Esophagus mucosa (tissue), 1 donor: Measurements from ENCODE around the gene ARHGAP6. TPM values are rescaled to one million over a fixed set of nuclear protein-coding genes. Genes with fewer than 3 reads are reported as not detected.
A peak's percentile ranks its signal among the peaks of the same experiment; 100 is the strongest.

Experiments
- ATAC-seq: fragments of 200-7000 bp; cut with Tn5 transposase; one replicate; pipeline ENCODE4 v1.9.1; 2020
- total RNA-seq: library from RNA; stranded (reverse); gene quantifications from one replicate; pipeline ENCODE4 v1.2.4, GENCODE V29; 2023
- donor health status: DM: yes; HTN: yes; CAD: no.

ARHGAP6 gene
- total RNA-seq, 1 donor from 2014 or later, result 0.56 TPM

- no peak for ATAC-seq
Measured at GRCh38 chrX:11461201-11462001, 204.3 kb downstream of the ARHGAP6 start.

GRCh38 chrX:11460347-11460746 is 205.4 kb downstream of the ARHGAP6 start:
- ATAC-seq, result no peak

GRCh38 chrX:11458170-11458569 is 207.6 kb downstream of the ARHGAP6 start:
- no peak for ATAC-seq

GRCh38 chrX:11451151-11451550 is 214.6 kb downstream of the ARHGAP6 start:
- no peak for ATAC-seq

DNA sequence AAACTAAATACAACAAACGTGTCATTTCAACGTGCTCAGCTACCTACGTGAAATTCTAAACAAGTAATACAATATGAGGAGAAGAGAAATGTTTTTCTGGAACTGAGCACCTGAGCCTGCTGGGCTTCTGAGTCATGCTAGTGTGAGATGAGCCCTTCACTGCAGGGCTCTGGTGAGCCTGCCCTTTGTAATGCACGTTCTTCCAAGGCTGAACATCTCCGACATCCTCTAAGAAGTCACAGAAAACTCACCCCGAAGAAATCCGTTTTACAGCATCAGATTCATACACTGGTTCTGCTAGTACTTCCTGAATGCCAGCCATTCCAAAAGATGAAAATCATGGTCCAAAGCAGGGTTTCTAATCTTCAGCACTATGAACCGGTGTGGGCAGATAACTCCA is 215.4 kb downstream of the ARHGAP6 start:
- ATAC-seq, result no peak

DNA sequence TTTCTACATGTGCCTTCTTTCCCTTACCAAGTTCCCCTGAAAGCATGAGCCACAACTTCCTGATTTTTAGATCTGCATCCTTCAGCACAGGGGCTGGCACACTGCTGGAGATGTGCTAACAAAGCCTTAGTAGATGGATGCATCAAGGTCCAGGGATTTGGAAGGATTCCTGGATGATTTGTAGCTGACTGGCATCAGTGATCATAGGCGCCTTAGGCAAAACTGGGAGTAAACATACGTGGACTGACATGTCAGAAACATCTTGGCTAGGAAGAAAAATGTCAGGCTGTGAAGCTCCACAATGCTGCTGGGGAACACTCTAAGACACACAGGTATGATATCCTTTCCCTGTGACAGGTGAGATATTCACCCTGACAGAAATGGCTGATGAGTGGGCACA is 216.1 kb downstream of the ARHGAP6 start:
- no peak for ATAC-seq

GRCh38 chrX:11447418-11447817 is 218.3 kb downstream of the ARHGAP6 start:
- ATAC-seq, result no peak

GRCh38 chrX:11446949-11447348 is 218.8 kb downstream of the ARHGAP6 start:
- ATAC-seq, result no peak

DNA sequence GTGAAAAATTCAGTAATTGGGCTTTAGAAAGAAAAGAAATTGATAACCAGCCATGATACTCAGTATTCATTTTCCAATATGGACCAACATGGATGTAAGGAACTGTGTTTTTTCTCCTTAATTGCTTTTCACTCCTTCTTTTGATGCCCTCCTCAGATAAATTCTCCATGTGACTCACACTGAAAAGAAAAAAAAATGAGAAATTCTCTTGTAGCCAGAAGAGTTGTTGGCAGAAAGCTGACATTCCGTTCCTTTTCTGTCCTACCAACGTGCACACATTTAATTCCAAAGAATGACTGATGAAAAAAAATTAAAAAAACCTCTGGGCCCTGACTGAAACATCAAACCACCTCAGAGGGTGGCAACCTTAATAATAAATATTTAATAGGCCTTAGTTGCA is 219.4 kb downstream of the ARHGAP6 start:
- no peak for ATAC-seq

GRCh38 chrX:11445540-11445939 is 220.2 kb downstream of the ARHGAP6 start:
- no peak for ATAC-seq

DNA sequence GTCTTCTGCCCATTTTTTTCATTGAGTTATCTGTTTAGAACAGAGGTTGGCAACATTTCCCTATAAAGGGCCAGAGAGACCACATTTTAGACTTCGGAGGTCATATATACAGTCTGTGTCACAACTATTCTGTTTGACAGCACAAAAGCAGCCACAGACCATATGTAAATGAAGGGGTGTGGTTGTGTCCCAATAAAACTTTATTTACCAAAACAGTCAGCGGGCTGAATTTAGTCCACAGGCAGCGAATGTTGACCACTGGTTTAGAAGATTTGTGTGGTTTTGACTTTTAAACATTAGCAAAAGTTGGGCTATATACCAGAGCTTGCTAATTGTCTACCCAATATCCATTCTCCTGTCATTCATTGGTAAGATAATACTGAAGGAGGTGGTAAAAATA is 221.7 kb downstream of the ARHGAP6 start:
- no peak for ATAC-seq

DNA sequence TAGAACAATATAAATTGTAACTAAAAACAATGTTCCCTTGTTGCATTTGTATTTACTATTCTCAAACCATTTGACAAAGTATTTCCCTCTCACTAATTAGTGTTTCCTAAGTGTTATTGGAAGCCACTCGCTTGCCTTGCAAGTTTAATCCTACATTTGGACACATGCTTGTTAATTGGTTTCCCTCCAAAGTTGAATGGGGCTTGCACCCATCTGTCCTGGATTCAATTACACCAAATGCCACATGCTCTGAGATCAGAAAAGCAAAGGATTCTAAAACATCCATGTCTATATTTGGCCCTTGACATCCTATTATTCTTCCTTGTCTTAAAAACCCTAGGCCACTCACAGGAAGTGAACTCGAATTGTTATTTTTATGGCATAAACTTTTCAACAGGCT is 225.9 kb downstream of the ARHGAP6 start:
- ATAC-seq, result no peak

DNA sequence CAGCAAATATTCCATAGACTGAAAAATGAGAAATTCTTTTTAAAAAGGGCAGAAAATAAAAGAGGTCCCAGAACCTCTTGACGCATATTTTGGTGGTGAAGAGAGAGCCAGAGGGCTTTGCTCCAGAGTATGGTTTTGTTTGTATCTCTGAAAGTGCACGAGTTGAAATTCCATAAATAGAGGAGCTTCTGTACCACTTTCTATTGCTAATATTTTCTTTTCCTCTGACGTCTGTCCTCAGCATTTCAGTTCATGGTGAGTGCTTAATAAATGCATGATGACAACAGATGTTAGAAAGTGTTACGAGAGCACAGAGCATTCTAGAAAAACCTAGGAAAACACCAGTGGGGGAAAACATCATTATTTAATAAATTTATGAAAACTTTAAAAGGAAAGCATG is 227.0 kb downstream of the ARHGAP6 start:
- ATAC-seq, result no peak

DNA sequence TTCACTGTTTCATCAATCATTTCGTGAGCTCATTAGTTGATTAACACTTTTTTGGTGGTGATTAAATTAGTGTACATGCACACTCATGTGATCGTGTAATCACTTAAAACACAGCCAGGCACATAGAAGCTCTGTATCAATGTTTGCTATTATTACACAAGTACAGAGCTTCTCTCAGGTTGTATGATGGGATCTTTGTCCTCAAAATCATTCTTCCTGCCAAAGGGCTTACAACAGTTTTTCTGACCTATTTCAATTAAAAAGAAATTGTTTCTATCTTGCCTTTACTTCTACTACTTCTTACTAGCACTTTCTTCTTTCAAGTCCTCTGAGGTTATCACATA is 227.4 kb downstream of the ARHGAP6 start:
- ATAC-seq, result no peak

DNA sequence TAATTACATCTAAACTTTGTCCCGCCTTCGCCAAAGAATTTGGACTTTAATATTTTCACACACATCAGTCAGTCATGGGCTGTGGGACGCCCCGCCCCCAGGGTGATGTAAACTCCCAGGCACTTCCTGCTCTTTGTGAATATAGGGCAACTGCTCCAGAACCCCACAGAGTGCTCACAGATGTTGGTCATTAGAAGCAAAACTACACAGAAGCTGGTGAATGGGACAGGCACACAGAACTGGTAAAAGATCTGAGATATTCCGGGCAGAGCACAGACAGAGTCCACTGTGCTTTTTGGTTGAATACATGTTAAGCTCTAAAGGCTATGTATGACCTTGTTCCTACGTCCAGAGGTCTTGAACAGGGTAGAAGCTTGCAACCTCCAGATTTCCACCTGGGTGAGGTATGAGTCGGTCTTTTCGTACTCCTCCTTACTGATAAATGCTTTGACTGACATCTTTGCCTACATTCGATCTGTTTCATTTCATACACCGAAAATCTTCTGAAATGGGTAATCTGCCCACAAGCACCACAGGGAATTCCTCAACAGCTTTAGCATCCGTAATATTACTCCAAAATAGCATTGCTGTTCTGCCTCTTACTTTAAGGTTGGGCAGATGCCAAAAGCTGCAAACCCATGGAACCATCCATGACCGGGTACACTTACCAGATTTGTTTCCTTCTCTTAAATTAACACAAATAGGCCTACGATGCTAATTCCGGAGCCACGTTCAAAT is 227.9 kb downstream of the ARHGAP6 start:
- peak; percentile 18 for ATAC-seq

GRCh38 chrX:11435568-11435967 is 230.2 kb downstream of the ARHGAP6 start:
- ATAC-seq, result no peak

DNA sequence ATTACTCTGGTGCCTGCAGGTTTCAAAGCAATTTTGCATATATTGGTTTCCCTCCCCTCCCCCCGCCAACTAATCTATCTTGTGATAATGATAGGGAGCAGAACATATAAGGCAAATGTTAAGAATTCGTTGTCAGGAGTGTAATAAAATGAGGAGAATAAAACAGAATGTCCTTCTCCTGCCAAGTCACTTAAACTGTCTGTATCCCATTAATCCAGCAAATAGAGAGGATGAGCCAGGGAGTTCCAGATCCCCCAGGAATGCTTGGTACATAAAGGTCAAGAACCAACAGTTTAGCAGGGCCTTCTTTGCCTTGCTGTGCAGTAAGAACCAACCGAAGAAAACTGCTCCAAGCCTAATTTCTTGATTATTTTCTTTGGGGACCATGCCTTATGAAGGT is 231.1 kb downstream of the ARHGAP6 start:
- ATAC-seq, result no peak

- no peak for ATAC-seq
Measured at GRCh38 chrX:11431786-11432185, 233.9 kb downstream of the ARHGAP6 start.

- ATAC-seq, result no peak
Measured at GRCh38 chrX:11430271-11430670, 235.4 kb downstream of the ARHGAP6 start.

DNA sequence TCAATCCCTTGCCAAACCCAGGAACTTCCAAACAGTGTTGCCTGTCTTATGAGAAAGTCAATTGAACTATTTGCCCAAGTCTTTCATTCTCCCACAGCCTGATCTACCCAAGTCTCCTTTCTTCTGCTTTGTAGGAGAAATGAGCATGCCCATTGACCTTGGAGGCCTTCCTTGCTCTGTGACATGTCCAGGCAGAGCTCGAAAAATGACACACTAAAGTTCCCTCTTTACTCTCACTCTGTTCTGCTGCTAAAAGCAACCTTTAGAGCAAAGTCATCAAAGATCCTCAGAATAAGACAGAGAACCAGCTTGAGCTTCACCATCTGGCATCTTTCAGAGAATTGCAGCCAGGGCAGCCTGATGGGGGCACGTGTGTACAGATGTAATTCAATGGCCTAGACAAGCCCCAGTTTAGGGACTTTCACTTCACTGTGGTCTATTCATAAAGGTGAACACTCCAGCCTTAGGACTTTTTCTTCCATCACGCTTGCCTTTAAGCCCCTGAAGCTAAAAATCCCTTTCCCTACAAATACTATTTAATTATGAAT is 236.1 kb downstream of the ARHGAP6 start:
- ATAC-seq, result no peak

- peak; percentile 50 for ATAC-seq
Measured at GRCh38 chrX:11427453-11428071, 238.2 kb downstream of the ARHGAP6 start.

- ATAC-seq, result no peak
Measured at GRCh38 chrX:11426712-11427452, 238.8 kb downstream of the ARHGAP6 start.
